Putamen (tissue), 1 donor: ENCODE data around the gene RAB41.
"Not testable (repeated sequence)": the region's sequence is repeated elsewhere in the genome, so short reads cannot be mapped to it uniquely, and the experiment has no call there.

Experiments used
- DNase-seq: peaks from one replicate; pipeline ENCODE4 v3.0.0-alpha.2; 2016; ENCODE audit warnings: low spot score

RAB41 gene

DNA sequence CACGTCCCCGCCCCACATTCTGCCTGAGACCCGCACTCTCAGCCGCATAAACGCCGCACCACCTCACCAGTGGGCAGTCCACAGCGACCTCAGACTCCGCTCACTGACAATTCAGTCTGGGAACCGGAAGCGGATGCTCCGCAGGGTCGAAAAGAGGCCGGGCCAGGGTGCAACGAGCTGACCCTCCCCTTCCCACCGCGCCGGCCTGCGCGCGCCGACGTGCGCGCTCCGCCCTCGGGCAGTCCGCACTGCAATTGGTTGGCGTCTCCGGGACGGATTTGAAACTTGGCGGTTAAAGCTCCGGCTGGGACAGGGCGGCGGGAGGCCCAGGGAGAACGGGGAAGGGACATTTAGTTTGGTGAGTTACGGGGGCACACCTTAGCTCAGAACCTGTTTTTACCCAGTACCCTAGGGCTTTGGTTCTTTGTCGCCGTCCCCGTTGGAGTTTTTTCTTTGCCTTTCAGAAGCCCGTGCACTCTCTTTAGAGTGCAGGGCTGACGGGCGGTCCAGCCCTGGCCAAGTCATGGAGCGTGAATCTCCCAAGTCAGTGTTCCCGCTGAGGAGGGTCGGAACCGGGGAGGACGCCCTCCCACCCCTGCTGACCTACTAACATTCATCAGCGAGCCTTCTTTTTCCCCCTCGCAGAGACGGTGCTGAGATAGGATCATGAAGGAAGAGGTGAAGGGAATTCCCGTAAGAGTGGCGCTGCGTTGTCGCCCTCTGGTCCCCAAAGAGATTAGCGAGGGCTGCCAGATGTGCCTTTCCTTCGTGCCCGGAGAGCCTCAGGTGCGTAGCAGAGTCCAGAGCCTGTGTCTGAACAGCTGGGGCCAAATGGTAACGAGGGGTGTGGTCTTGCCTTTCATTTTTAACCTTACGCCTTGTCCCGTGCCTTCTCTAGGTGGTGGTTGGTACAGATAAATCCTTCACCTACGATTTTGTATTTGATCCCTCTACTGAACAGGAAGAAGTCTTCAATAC, 8.1 kb downstream of the RAB41 start, which contains the start of the genes KIF4A and PDZD11:
Gene KIF4A, plus strand, starts transcription at position 312 of the 978 bp plus-strand sequence. Its CDS starts 355 bp downstream, at position 667.
Gene PDZD11, minus strand, starts transcription at position 135 of the 978 bp plus-strand sequence. CDS start 586 bp downstream, outside the sequence.
- DNase-seq, result peak; percentile 53

DNA sequence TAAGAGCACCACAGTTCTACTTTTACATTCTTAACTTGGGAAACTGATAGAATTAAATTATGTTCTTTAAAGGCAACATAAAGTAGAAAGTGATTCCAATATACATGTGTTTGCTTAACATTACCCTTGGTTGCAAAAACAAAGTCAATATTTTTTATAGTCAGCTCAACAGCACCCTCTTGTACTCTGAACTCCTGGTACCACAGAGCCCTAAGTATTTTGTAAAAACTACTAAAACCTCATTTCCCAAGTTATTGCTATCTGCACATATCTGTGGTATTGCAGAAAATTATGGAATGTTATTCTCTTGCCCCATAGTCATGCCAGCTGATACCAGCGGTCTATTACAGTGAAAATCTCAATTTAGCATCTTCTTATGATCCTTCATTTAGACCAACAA, 10.8 kb downstream of the RAB41 start:
- no peak for DNase-seq

DNA sequence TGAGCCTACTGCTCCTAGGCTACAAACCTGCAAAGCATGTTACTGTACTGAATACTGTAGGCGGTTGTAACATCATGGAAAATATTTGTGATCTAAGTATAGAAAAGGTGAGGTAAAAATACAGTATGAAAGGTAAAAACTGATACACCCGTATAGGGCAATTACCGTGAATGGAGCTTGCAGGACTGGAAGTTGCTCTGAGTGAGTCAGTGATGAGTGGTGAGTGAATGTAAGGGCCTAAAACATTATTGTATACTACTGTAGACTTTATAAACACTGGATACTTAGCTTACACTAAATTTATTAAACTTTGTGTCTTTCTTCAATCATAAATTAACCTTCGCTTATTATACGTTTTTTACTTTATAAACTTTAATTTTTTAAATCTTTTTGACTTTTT, 11.6 kb downstream of the RAB41 start:
- no peak for DNase-seq

DNA sequence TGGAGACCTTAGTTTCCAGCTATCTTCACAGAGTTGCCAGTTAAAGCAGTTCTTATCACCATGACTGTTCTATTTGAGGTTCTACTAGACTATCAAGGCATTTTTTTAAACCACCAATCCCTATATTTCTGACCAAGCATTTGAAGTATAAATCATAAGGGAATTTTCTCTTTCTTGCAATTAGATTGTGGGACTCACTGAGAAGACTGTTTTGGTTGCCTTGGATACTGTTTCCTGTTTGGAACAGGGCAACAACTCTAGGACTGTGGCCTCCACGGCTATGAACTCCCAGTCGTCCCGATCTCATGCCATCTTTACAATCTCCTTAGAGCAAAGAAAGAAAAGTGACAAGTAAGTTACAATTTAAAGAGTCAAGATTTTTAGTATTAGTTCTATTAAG, 19.7 kb downstream of the RAB41 start:
- DNase-seq, result no peak

DNA sequence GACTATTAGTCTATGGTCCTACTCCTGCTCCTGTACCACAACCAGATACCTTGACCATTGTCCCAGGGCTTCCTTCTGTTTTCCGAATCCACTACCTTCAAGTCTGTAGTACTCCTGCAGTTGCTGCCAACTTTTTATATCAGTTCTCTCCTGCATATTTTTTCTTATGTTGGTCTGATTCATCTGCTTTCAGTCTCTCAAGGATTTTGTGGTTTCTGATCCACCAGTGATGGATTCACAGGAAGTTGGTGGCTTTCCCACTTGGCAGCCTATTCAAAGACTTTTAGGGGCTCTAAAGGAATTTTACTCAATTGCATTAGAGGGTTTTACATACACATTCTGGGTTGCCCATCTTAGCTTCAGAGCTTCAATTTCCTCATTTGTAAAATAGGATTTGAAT, 31.5 kb downstream of the RAB41 start:
- DNase-seq, result no peak

DNA sequence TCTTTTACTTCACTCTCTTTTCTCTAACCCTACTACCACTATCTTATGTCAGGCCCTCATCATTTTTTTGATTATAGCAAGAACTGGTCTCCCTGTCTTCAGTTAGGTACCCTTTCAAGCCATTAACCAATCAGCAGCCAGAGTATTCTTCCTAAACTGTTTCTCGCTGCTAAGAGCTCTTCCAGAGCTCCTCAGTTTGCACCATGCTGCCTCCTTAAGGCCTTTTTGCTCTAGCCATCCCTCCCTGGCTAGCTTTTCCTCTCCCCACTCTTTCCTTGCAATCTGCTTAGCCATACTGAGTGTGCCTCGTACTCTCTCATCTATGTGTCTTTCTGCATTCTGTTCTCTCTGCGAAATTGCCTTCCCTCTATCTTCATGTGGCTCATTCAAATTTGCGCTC, 40.8 kb downstream of the RAB41 start:
- no peak for DNase-seq

DNA sequence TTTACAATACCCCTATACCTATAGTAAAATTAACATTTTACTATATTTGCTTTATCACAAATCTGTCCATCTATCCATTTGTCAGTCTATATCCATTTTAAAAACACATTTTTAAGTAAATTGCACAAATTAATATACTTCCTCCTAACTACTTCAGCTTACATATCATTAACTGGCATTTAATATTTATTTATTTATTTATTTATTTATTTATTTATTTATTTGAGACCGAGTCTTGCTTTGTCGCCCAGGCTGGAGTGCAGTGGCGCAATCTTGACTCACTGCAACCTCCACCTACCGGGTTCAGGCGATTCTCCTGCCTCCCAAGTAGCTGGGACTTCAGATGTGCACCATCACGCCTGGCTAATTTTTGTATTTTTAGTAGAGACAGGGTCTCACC, 41.7 kb downstream of the RAB41 start:
- not testable (repeated sequence) for DNase-seq

DNA sequence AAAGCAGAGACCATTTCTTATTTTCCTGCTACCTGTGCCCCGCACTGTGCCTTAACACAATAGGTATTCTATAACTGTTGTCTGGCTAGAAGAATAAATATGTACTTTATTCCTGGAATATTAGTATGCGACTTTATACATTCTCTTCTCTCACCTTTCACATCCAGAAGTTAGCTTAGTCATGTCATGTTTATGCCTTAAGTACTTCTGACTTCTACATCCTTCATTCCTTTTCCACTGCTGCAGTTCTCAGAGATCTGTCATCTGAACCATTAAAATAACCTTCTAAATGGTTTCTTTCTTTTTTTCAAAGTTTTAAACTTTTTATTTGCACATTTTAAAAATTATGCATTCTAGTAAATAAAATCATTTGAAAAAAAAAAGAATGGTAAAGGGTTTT, 42.4 kb downstream of the RAB41 start:
- DNase-seq, result no peak

DNA sequence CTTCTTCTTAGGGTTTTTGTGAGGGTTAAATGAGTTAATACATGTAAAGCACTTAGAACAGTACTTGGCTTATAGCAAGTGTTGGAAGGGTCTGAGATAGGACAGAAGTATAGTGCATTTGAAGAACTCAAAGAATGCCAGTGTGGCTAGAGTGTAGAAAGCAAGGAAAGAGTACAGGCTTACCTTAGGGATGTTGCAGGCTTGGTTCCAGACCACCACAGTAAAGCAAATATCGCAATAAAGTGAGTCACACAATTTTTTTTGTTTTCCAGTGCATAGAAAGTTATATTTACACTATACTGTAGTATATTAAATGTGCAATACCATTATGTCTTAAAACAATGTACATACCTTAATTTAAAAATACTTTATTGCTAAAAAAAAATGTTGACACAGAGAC, 49.2 kb downstream of the RAB41 start:
- no peak for DNase-seq

DNA sequence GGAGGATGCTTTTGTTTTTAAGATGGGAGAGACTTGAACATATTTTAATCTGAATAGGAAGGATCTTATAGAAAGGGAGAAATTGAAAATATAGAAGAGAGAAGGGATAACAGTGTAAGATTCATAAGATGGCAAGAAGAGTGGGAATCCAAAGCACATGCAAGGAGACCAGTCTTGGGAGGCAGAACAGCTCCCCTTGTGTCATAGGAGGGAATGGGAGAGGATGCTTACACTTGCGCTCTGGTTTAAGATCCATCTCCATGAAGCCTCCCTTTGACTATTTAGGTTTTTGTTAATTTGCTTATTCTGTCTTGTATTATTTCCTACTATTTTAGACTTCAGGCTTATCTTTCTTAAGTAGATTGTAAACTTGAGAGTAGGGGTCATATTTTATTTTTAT, 50.6 kb downstream of the RAB41 start:
- DNase-seq, result no peak
